GM23338 (cell line): ENCODE results near the gene PEBP1.

ENCODE experiments used
- CTCF ChIP-seq, 2 experiments: fragments of 200-600 bp in 1 of 2; sonication (generic) in 1 of 2; conservative IDR thresholded peaks; 2 replicates each; pipeline versions ENCODE4 v1.5.1 to v1.6.1; 2016 to 2017; ENCODE audit warnings: antibody characterized with exemption in 2 of 2, low read depth in 2 of 2, mild to moderate bottlenecking in 2 of 2, moderate library complexity in 1 of 2
- EZH2 ChIP-seq: fragments of 200-600 bp; sonication (generic); IDR thresholded peaks from one replicate; pipeline ENCODE4 v1.8.0; 2017; ENCODE audit warnings: antibody characterized with exemption, mild to moderate bottlenecking, low read depth; ENCODE audit not compliant: unreplicated experiment
- POLR2AphosphoS5 ChIP-seq: IDR thresholded peaks from 2 replicates; pipeline ENCODE4 v1.6.1; 2016; ENCODE audit warnings: antibody characterized with exemption, low read depth

- TF ChIP-seq POLR2AphosphoS5 (no peak), EZH2 (no peak), CTCF (conservative IDR thresholded peaks at IDR 0.05; ENCODE audit: low read depth in 2 of 2) (no peak)
Measured at GRCh38 chr12:118124333-118124874, 11.5 kb upstream of the PEBP1 start.
